Activated T-cell treated with anti-CD3 and anti-CD28 coated beads, Interleukin-2, amount 50 U/mL, for 4 hours (primary cell): ENCODE data around the gene GDF9. TPM values are rescaled to one million over a fixed set of nuclear protein-coding genes. Genes with fewer than 3 reads are reported as not detected.

ENCODE experiments used
- ATAC-seq, 2 donors: fragments of 200-7000 bp; cut with Tn5 transposase; one replicate each; pipeline ENCODE4 v1.10.0; 2021
- DNase-seq: peaks from one replicate; pipeline ENCODE4 v3.0.0-alpha.2; 2020
- H3K27me3 Mint-ChIP-seq: one replicate; pipeline ENCODE4 v1.8.0; 2021; ENCODE audit warnings: low read depth, mixed read lengths
- H3K36me3 Mint-ChIP-seq: one replicate; pipeline ENCODE4 v1.8.0; 2022; ENCODE audit warnings: mixed read lengths; ENCODE audit not compliant: insufficient read depth
- H3K4me1 Mint-ChIP-seq: one replicate; pipeline ENCODE4 v1.8.0; 2021; ENCODE audit warnings: low read depth, mixed read lengths
- H3K4me3 Mint-ChIP-seq: one replicate; pipeline ENCODE4 v1.8.0; 2021; ENCODE audit warnings: mild to moderate bottlenecking, moderate library complexity, mixed read lengths
- H3K9me3 Mint-ChIP-seq: one replicate; pipeline ENCODE4 v1.8.0; 2021; ENCODE audit warnings: mixed read lengths
- total RNA-seq, 3 donors: library from RNA; stranded (reverse); gene quantifications; one replicate each; pipeline ENCODE4 v1.2.1, GENCODE V29; 2021

Gene GDF9
- total RNA-seq: under 1 TPM; 0.27 to 0.89 (median 0.32) TPM

- DNase-seq (peak; percentile 82), ATAC-seq (peak; percentile 97 to 98)
- no peaks in the 10 kb centered on the region for H3K9me3 Mint-ChIP-seq
- peak within 1 kb of the TSS; percentile 98 for H3K4me3 Mint-ChIP-seq
- H3K36me3 Mint-ChIP-seq: peaks cover 14% of the 10 kb centered on the region
- H3K27me3 Mint-ChIP-seq: no peaks in the 10 kb centered on the region
- peaks cover 21% of the 10 kb centered on the region for H3K4me1 Mint-ChIP-seq
Measured at GRCh38 chr5:132866342-132867045, at the start of gene GDF9, which contains the start of gene UQCRQ. Gene GDF9, minus strand, starts transcription at chr5:132866469. Its CDS starts 1,936 bp downstream, at chr5:132864533. Gene UQCRQ, plus strand, starts transcription at chr5:132866642. Its CDS starts 240 bp downstream, at chr5:132866882.

GRCh38 chr5:132915681-132916080, 49.4 kb upstream of the GDF9 start:
- no peak for DNase-seq
- Mint-ChIP-seq H3K4me3 (no peak overlapping the region), H3K4me1 (peaks cover 7% of the 10 kb centered on the region), H3K9me3 (no peaks in the 10 kb centered on the region), H3K36me3 (peaks cover 20% of the 10 kb centered on the region), H3K27me3 (no peaks in the 10 kb centered on the region)
- ATAC-seq: no peak

GRCh38 chr5:132909702-132910101, 43.4 kb upstream of the GDF9 start:
- H3K9me3 Mint-ChIP-seq: no peaks in the 10 kb centered on the region
- H3K36me3 Mint-ChIP-seq: peaks cover 16% of the 10 kb centered on the region
- no peak for ATAC-seq
- no peak overlapping the region for H3K4me3 Mint-ChIP-seq
- peaks cover 11% of the 10 kb centered on the region for H3K4me1 Mint-ChIP-seq
- no peak for DNase-seq
- no peaks in the 10 kb centered on the region for H3K27me3 Mint-ChIP-seq

GRCh38 chr5:132907161-132907560, 40.9 kb upstream of the GDF9 start:
- Mint-ChIP-seq H3K27me3 (no peaks in the 10 kb centered on the region), H3K36me3 (peaks cover 21% of the 10 kb centered on the region), H3K4me3 (no peak overlapping the region), H3K4me1 (peaks cover 9% of the 10 kb centered on the region), H3K9me3 (no peaks in the 10 kb centered on the region)
- DNase-seq (no peak), ATAC-seq (no peak)

GRCh38 chr5:132905938-132906337, 39.7 kb upstream of the GDF9 start:
- H3K4me3 Mint-ChIP-seq: no peak overlapping the region
- H3K4me1 Mint-ChIP-seq: peaks cover 7% of the 10 kb centered on the region
- DNase-seq (no peak), ATAC-seq (no peak)
- peaks cover 16% of the 10 kb centered on the region for H3K36me3 Mint-ChIP-seq
- H3K27me3 Mint-ChIP-seq: no peaks in the 10 kb centered on the region
- no peaks in the 10 kb centered on the region for H3K9me3 Mint-ChIP-seq

GRCh38 chr5:132901730-132902129, 35.5 kb upstream of the GDF9 start:
- Mint-ChIP-seq H3K36me3 (peaks cover 27% of the 10 kb centered on the region), H3K4me3 (no peak overlapping the region), H3K27me3 (no peaks in the 10 kb centered on the region), H3K9me3 (no peaks in the 10 kb centered on the region), H3K4me1 (peaks cover 2% of the 10 kb centered on the region)
- ATAC-seq (no peak), DNase-seq (no peak)

GRCh38 chr5:132901036-132901435, 34.8 kb upstream of the GDF9 start:
- no peak for DNase-seq
- peaks cover 2% of the 10 kb centered on the region for H3K4me1 Mint-ChIP-seq
- no peak overlapping the region for H3K4me3 Mint-ChIP-seq
- H3K36me3 Mint-ChIP-seq: peaks cover 34% of the 10 kb centered on the region
- H3K27me3 Mint-ChIP-seq: no peaks in the 10 kb centered on the region
- no peak for ATAC-seq
- no peaks in the 10 kb centered on the region for H3K9me3 Mint-ChIP-seq

- no peaks in the 10 kb centered on the region for H3K4me1 Mint-ChIP-seq
- H3K27me3 Mint-ChIP-seq: no peaks in the 10 kb centered on the region
- H3K9me3 Mint-ChIP-seq: no peaks in the 10 kb centered on the region
- H3K4me3 Mint-ChIP-seq: no peak overlapping the region
- H3K36me3 Mint-ChIP-seq: peaks cover 43% of the 10 kb centered on the region
- no peak for ATAC-seq
- DNase-seq: no peak
Measured at GRCh38 chr5:132898094-132898493, 31.8 kb upstream of the GDF9 start.

GRCh38 chr5:132896685-132897084, 30.4 kb upstream of the GDF9 start:
- peaks cover 42% of the 10 kb centered on the region for H3K36me3 Mint-ChIP-seq
- no peak overlapping the region for H3K4me3 Mint-ChIP-seq
- DNase-seq (no peak), ATAC-seq (no peak)
- no peaks in the 10 kb centered on the region for H3K4me1 Mint-ChIP-seq
- no peaks in the 10 kb centered on the region for H3K9me3 Mint-ChIP-seq
- H3K27me3 Mint-ChIP-seq: no peaks in the 10 kb centered on the region

- H3K4me3 Mint-ChIP-seq: no peak overlapping the region
- no peaks in the 10 kb centered on the region for H3K4me1 Mint-ChIP-seq
- DNase-seq (no peak), ATAC-seq (no peak)
- no peaks in the 10 kb centered on the region for H3K9me3 Mint-ChIP-seq
- no peaks in the 10 kb centered on the region for H3K27me3 Mint-ChIP-seq
- peaks cover 39% of the 10 kb centered on the region for H3K36me3 Mint-ChIP-seq
Measured at GRCh38 chr5:132895719-132896305, 29.5 kb upstream of the GDF9 start.

- H3K27me3 Mint-ChIP-seq: no peaks in the 10 kb centered on the region
- H3K36me3 Mint-ChIP-seq: peaks cover 29% of the 10 kb centered on the region
- ATAC-seq (no peak), DNase-seq (no peak)
- no peaks in the 10 kb centered on the region for H3K4me1 Mint-ChIP-seq
- H3K4me3 Mint-ChIP-seq: no peak overlapping the region
- no peaks in the 10 kb centered on the region for H3K9me3 Mint-ChIP-seq
Measured at GRCh38 chr5:132890817-132891216, 24.5 kb upstream of the GDF9 start.

GRCh38 chr5:132889501-132889900, 23.2 kb upstream of the GDF9 start:
- no peak for DNase-seq
- Mint-ChIP-seq H3K27me3 (no peaks in the 10 kb centered on the region), H3K36me3 (peaks cover 28% of the 10 kb centered on the region), H3K4me1 (peaks cover 4% of the 10 kb centered on the region), H3K4me3 (no peak overlapping the region), H3K9me3 (no peaks in the 10 kb centered on the region)
- no peak for ATAC-seq

GRCh38 chr5:132887283-132887682, 21.0 kb upstream of the GDF9 start:
- Mint-ChIP-seq H3K9me3 (no peaks in the 10 kb centered on the region), H3K4me1 (peaks cover 4% of the 10 kb centered on the region), H3K4me3 (no peak overlapping the region), H3K27me3 (no peaks in the 10 kb centered on the region), H3K36me3 (peaks cover 24% of the 10 kb centered on the region)
- DNase-seq (no peak), ATAC-seq (no peak)

GRCh38 chr5:132886064-132886823, 20.0 kb upstream of the GDF9 start:
- Mint-ChIP-seq H3K4me1 (peaks cover 4% of the 10 kb centered on the region), H3K36me3 (peaks cover 24% of the 10 kb centered on the region), H3K9me3 (no peaks in the 10 kb centered on the region), H3K27me3 (no peaks in the 10 kb centered on the region), H3K4me3 (no peak overlapping the region)
- DNase-seq (no peak), ATAC-seq (no peak)
